Right hindlimb (tissue), 1 donor: Measurements from ENCODE around the gene TEPSIN.

Experiments used
- DNase-seq: peaks from one replicate; pipeline ENCODE4 v3.0.0-alpha.2; 2018

Gene TEPSIN

GRCh38 chr17:81267390-81268067 is 28.7 kb upstream of the TEPSIN start:
- no peak for DNase-seq

GRCh38 chr17:81265576-81265975 is 26.7 kb upstream of the TEPSIN start:
- DNase-seq, result no peak

- DNase-seq, result no peak
Measured at GRCh38 chr17:81264640-81265039, 25.8 kb upstream of the TEPSIN start.

GRCh38 chr17:81263371-81264181 is 24.7 kb upstream of the TEPSIN start:
- no peak for DNase-seq

GRCh38 chr17:81261582-81262336 is 22.9 kb upstream of the TEPSIN start:
- DNase-seq, result no peak

- no peak for DNase-seq
Measured at GRCh38 chr17:81261096-81261495, 22.2 kb upstream of the TEPSIN start.

GRCh38 chr17:81260641-81261040 is 21.8 kb upstream of the TEPSIN start:
- no peak for DNase-seq

GRCh38 chr17:81260171-81260570 is 21.3 kb upstream of the TEPSIN start:
- DNase-seq, result no peak

- DNase-seq, result no peak
Measured at GRCh38 chr17:81259058-81259605, 20.3 kb upstream of the TEPSIN start.

- DNase-seq, result no peak
Measured at GRCh38 chr17:81258292-81258691, 19.4 kb upstream of the TEPSIN start.

GRCh38 chr17:81257533-81257932 is 18.7 kb upstream of the TEPSIN start:
- DNase-seq, result no peak

GRCh38 chr17:81256616-81257015 is 17.8 kb upstream of the TEPSIN start:
- no peak for DNase-seq

- DNase-seq, result peak; percentile 83
Measured at GRCh38 chr17:81254955-81255717, 16.3 kb upstream of the TEPSIN start.

GRCh38 chr17:81253358-81254131 is 14.7 kb upstream of the TEPSIN start:
- peak; percentile 67 for DNase-seq

GRCh38 chr17:81252987-81253329 is 14.1 kb upstream of the TEPSIN start:
- DNase-seq, result no peak

GRCh38 chr17:81252326-81252986 is 13.6 kb upstream of the TEPSIN start:
- DNase-seq, result no peak

- DNase-seq, result peak; percentile 62
Measured at GRCh38 chr17:81251709-81252301, 12.9 kb upstream of the TEPSIN start.

GRCh38 chr17:81251094-81251708 is 12.3 kb upstream of the TEPSIN start:
- peak; percentile 54 for DNase-seq

GRCh38 chr17:81250286-81251093 is 11.6 kb upstream of the TEPSIN start:
- no peak for DNase-seq
